ENCODE data around the gene ABCA8. TPM values are rescaled to one million over a fixed set of nuclear protein-coding genes. Genes with fewer than 3 reads are reported as not detected.
"Not testable (repeated sequence)": the region's sequence is repeated elsewhere in the genome, so short reads cannot be mapped to it uniquely, and the experiment has no call there.

ABCA8 gene, protein sequence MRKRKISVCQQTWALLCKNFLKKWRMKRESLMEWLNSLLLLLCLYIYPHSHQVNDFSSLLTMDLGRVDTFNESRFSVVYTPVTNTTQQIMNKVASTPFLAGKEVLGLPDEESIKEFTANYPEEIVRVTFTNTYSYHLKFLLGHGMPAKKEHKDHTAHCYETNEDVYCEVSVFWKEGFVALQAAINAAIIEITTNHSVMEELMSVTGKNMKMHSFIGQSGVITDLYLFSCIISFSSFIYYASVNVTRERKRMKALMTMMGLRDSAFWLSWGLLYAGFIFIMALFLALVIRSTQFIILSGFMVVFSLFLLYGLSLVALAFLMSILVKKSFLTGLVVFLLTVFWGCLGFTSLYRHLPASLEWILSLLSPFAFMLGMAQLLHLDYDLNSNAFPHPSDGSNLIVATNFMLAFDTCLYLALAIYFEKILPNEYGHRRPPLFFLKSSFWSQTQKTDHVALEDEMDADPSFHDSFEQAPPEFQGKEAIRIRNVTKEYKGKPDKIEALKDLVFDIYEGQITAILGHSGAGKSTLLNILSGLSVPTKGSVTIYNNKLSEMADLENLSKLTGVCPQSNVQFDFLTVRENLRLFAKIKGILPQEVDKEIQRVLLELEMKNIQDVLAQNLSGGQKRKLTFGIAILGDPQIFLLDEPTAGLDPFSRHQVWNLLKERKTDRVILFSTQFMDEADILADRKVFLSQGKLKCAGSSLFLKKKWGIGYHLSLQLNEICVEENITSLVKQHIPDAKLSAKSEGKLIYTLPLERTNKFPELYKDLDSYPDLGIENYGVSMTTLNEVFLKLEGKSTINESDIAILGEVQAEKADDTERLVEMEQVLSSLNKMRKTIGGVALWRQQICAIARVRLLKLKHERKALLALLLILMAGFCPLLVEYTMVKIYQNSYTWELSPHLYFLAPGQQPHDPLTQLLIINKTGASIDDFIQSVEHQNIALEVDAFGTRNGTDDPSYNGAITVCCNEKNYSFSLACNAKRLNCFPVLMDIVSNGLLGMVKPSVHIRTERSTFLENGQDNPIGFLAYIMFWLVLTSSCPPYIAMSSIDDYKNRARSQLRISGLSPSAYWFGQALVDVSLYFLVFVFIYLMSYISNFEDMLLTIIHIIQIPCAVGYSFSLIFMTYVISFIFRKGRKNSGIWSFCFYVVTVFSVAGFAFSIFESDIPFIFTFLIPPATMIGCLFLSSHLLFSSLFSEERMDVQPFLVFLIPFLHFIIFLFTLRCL (N-terminal part only)
- total RNA-seq (not detected), total RNA-seq (0 to 0.23 (median 0) reads per million in 172 experiments)
- not detected for polyA plus RNA-seq (2013, experiment 1 of 2)
- 0.72 TPM for polyA plus RNA-seq (2013, experiment 2 of 2)

DNA sequence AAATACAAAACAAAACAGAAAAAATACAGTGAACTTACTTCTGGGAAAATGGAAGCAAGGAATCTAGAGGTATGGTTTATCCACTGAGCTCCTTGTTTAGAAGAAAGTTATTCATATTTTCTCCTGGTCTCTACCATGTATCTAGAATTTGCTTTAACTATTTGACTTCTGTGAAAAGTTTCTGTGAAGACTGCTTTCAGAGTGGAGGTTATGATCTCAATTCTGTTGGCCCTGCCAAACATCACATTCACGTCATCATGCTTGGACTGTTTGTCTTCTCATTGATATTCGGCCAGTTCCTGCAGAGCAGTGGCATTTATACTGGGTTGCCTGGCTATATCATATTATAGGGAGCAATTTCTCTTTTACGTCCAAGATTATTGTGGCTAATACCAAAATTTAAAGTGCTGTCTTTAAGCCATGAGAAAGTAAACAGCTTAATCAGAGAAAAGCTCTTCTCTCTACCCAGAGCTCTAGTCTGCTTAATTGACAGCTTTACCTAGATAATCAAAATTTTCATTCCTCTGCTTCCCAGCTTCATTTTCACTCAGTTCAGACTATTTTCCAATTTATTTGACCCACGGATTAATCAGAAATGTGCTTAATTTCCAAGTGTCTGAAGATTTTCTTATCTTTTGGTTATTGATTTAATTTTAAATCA, at the start of gene ABCA8:
Gene ABCA8, minus strand, starts transcription at position 212 of the 661 bp plus-strand sequence. CDS start 13,358 bp downstream, outside the sequence.
- Histone ChIP-seq H3K9me3 (ENCODE audit: control insufficient read depth in 1 of 2, insufficient read depth in 1 of 2, low read length in 2 of 2) (no peaks in the 10 kb centered on the region), H3K27me3 (ENCODE audit: control insufficient read depth in 1 of 2, insufficient read depth in 2 of 2, low read length in 2 of 2) (peaks cover 0 to 5% of the 10 kb centered on the region in 2 experiments), H3K4me1 (ENCODE audit: insufficient read depth, low read length) (no peaks in the 10 kb centered on the region), H3K27ac (ENCODE audit: low read depth in 1 of 2, low read length in 2 of 2) (no peak within 1 kb of the TSS), H3K36me3 (ENCODE audit: insufficient read depth, low read length) (no peaks in the 10 kb centered on the region), H3K4me3 (ENCODE audit: low read length) (no peak within 1 kb of the TSS)
- H3K27me3 Mint-ChIP-seq = peaks cover 4% of the 10 kb centered on the region
- no peaks in the 10 kb centered on the region for H3K36me3 Mint-ChIP-seq (ENCODE audit: low read depth)
- CTCF ChIA-PET = no interaction called here
- TF ChIP-seq, protein P1, sequence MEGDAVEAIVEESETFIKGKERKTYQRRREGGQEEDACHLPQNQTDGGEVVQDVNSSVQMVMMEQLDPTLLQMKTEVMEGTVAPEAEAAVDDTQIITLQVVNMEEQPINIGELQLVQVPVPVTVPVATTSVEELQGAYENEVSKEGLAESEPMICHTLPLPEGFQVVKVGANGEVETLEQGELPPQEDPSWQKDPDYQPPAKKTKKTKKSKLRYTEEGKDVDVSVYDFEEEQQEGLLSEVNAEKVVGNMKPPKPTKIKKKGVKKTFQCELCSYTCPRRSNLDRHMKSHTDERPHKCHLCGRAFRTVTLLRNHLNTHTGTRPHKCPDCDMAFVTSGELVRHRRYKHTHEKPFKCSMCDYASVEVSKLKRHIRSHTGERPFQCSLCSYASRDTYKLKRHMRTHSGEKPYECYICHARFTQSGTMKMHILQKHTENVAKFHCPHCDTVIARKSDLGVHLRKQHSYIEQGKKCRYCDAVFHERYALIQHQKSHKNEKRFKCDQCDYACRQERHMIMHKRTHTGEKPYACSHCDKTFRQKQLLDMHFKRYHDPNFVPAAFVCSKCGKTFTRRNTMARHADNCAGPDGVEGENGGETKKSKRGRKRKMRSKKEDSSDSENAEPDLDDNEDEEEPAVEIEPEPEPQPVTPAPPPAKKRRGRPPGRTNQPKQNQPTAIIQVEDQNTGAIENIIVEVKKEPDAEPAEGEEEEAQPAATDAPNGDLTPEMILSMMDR (IDR thresholded peaks at IDR 0.05) = no peak
- H3K9me3 Mint-ChIP-seq = no peaks in the 10 kb centered on the region
- ATAC-seq (ENCODE audit: poor library complexity) (no peak), DNase-seq (no peak)
- POLR2A ChIA-PET = no interaction called here
- H3K4me3 Mint-ChIP-seq = no peak within 1 kb of the TSS
- no peaks in the 10 kb centered on the region for H3K4me1 Mint-ChIP-seq (ENCODE audit: low read depth)
- H3K27ac Mint-ChIP-seq = no peak within 1 kb of the TSS
- intact Hi-C loops (cut with DNase I, micrococcal nuclease) = no loop called here

DNA sequence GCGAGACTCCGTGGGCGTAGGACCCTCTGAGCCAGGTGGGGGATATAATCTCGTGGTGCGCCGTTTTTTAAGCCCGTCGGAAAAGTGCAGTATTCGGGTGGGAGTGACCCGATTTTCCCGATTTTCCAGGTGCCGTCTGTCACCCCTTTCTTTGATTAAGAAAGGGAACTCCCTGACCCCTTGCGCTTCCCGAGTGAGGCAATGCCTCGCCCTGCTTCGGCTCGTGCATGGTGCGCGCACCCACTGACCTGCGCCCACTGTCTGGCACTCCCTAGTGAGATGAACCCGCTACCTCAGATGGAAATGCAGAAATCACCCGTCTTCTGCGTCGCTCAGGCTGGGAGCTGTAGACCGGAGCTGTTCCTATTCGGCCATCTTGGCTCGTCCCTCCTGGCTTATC, 49.6 kb upstream of the ABCA8 start:
- ATAC-seq (ENCODE audit: poor library complexity); CTCF ChIA-PET; H3K9me3 Mint-ChIP-seq; intact Hi-C loops (cut with DNase I, micrococcal nuclease); H3K27me3 ChIP-seq (ENCODE audit: control insufficient read depth in 1 of 2, insufficient read depth in 2 of 2, low read length in 2 of 2); H3K4me3 Mint-ChIP-seq; DNase-seq; POLR2A ChIA-PET; H3K36me3 ChIP-seq (ENCODE audit: insufficient read depth, low read length); H3K36me3 Mint-ChIP-seq (ENCODE audit: low read depth); H3K27me3 Mint-ChIP-seq; H3K4me3 ChIP-seq (ENCODE audit: low read length); H3K9me3 ChIP-seq (ENCODE audit: control insufficient read depth in 1 of 2, insufficient read depth in 1 of 2, low read length in 2 of 2); H3K4me1 ChIP-seq (ENCODE audit: insufficient read depth, low read length); H3K27ac Mint-ChIP-seq; H3K27ac ChIP-seq (ENCODE audit: low read depth in 1 of 2, low read length in 2 of 2); H3K4me1 Mint-ChIP-seq (ENCODE audit: low read depth): not testable (repeated sequence)

DNA sequence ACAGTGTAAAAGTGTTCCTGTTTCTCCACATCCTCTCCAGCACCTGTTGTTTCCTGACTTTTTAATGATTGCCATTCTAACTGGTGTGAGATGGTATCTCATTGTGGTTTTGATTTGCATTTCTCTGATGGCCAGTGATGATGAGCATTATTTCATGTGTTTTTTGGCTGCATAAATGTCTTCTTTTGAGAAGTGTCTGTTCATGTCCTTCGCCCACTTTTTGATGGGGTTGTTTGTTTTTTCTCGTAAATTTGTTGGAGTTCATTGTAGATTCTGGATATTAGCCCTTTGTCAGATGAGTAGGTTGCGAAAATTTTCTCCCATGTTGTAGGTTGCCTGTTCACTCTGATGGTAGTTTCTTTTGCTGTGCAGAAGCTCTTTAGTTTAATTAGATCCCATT, 44.6 kb upstream of the ABCA8 start:
- POLR2A ChIA-PET; H3K9me3 ChIP-seq (ENCODE audit: control insufficient read depth in 1 of 2, insufficient read depth in 1 of 2, low read length in 2 of 2); H3K36me3 Mint-ChIP-seq (ENCODE audit: low read depth); CTCF ChIA-PET; intact Hi-C loops (cut with DNase I, micrococcal nuclease); H3K4me1 Mint-ChIP-seq (ENCODE audit: low read depth); ATAC-seq (ENCODE audit: poor library complexity); H3K4me3 ChIP-seq (ENCODE audit: low read length); H3K4me1 ChIP-seq (ENCODE audit: insufficient read depth, low read length); H3K4me3 Mint-ChIP-seq; H3K36me3 ChIP-seq (ENCODE audit: insufficient read depth, low read length); H3K27me3 Mint-ChIP-seq; H3K27me3 ChIP-seq (ENCODE audit: control insufficient read depth in 1 of 2, insufficient read depth in 2 of 2, low read length in 2 of 2); H3K9me3 Mint-ChIP-seq; H3K27ac ChIP-seq (ENCODE audit: low read depth in 1 of 2, low read length in 2 of 2); H3K27ac Mint-ChIP-seq; DNase-seq: not testable (repeated sequence)
